ENCODE results near the gene PIK3CD.

GRCh38 chr1:9618909-9619679 is 32.4 kb upstream of the PIK3CD start:
- TF ChIP-seq EZH2 (IDR thresholded peaks at IDR 0.05; ENCODE audit: borderline replicate concordance, low read length) (no peak), CTCF (conservative IDR thresholded peaks at IDR 0.05 in 1 of 2, IDR thresholded peaks at IDR 0.05 in 1 of 2; ENCODE audit: extremely low read depth in 1 of 2, insufficient read depth in 1 of 2, low read depth in 1 of 2, low read length in 2 of 2) (no peak)
